Measurements from ENCODE around the gene LHCGR.
A peak's percentile ranks its signal among the peaks of the same experiment; 100 is the strongest.
"Not testable (repeated sequence)": the region's sequence is repeated elsewhere in the genome, so short reads cannot be mapped to it uniquely, and the experiment has no call there.

Gene LHCGR

GRCh38 chr2:48760826-48761225 lies 5.3 kb upstream of the LHCGR start:
- Histone ChIP-seq H3K4me1 (ENCODE audit: insufficient read depth, low read length) (0 out of 2 replicates have a peak, but pooled peaks cover under 1% of the 10 kb centered on the region), H3K36me3 (ENCODE audit: insufficient read depth, low read length) (no peaks in the 10 kb centered on the region), H3K9ac (ENCODE audit: low read depth, low read length) (no peak overlapping the region), H3K9me3 (ENCODE audit: control insufficient read depth, insufficient read depth, low read length) (no peaks in the 10 kb centered on the region)

GRCh38 chr2:48759682-48760081 lies 4.2 kb upstream of the LHCGR start:
- Histone ChIP-seq H3K36me3 (ENCODE audit: insufficient read depth, low read length) (no peaks in the 10 kb centered on the region), H3K9me3 (ENCODE audit: control insufficient read depth, insufficient read depth, low read length) (no peaks in the 10 kb centered on the region), H3K4me1 (ENCODE audit: insufficient read depth, low read length) (0 out of 2 replicates have a peak, but pooled peaks cover 3% of the 10 kb centered on the region), H3K9ac (ENCODE audit: low read depth, low read length) (no peak overlapping the region)

- Histone ChIP-seq H3K9me3 (ENCODE audit: control insufficient read depth, insufficient read depth, low read length) (no peaks in the 10 kb centered on the region), H3K4me1 (ENCODE audit: insufficient read depth, low read length) (peaks cover 14% of the 10 kb centered on the region; the same call in 1 of the 2 replicates), H3K9ac (ENCODE audit: low read depth, low read length) (no peak overlapping the region), H3K36me3 (ENCODE audit: insufficient read depth, low read length) (no peaks in the 10 kb centered on the region)
Measured at GRCh38 chr2:48756289-48756688, 765 bp upstream of the LHCGR start.

GRCh38 chr2:48754874-48755273 lies 650 bp downstream of the LHCGR start:
- Histone ChIP-seq H3K4me1 (ENCODE audit: insufficient read depth, low read length) (peaks cover 14% of the 10 kb centered on the region; the same call in 1 of the 2 replicates), H3K36me3 (ENCODE audit: insufficient read depth, low read length) (no peaks in the 10 kb centered on the region), H3K9ac (ENCODE audit: low read depth, low read length) (peak overlapping the region; percentile 70; the same call in 1 of the 2 replicates), H3K9me3 (ENCODE audit: control insufficient read depth, insufficient read depth, low read length) (no peaks in the 10 kb centered on the region)

- Histone ChIP-seq H3K9me3 (ENCODE audit: control insufficient read depth, insufficient read depth, low read length) (no peaks in the 10 kb centered on the region), H3K36me3 (ENCODE audit: insufficient read depth, low read length) (no peaks in the 10 kb centered on the region), H3K4me1 (ENCODE audit: insufficient read depth, low read length) (peaks cover 14% of the 10 kb centered on the region; the same call in 1 of the 2 replicates), H3K9ac (ENCODE audit: low read depth, low read length) (no peak overlapping the region)
Measured at GRCh38 chr2:48753228-48753627, 2.3 kb downstream of the LHCGR start.

GRCh38 chr2:48750128-48750739 lies 5.3 kb downstream of the LHCGR start:
- Histone ChIP-seq H3K9ac (ENCODE audit: low read depth, low read length) (no peak overlapping the region), H3K36me3 (ENCODE audit: insufficient read depth, low read length) (no peaks in the 10 kb centered on the region), H3K4me1 (ENCODE audit: insufficient read depth, low read length) (peaks cover 12% of the 10 kb centered on the region; the same call in 1 of the 2 replicates), H3K9me3 (ENCODE audit: control insufficient read depth, insufficient read depth, low read length) (no peaks in the 10 kb centered on the region)

- H3K9me3 ChIP-seq (ENCODE audit: control insufficient read depth, insufficient read depth, low read length), result no peaks in the 10 kb centered on the region
- no peak overlapping the region for H3K9ac ChIP-seq (ENCODE audit: low read depth, low read length)
- H3K4me1 ChIP-seq (ENCODE audit: insufficient read depth, low read length), result peaks cover 12% of the 10 kb centered on the region; the same call in 1 of the 2 replicates
- no peaks in the 10 kb centered on the region for H3K36me3 ChIP-seq (ENCODE audit: insufficient read depth, low read length)
Measured at GRCh38 chr2:48749291-48750127, 6.0 kb downstream of the LHCGR start.

- Histone ChIP-seq H3K4me1 (ENCODE audit: insufficient read depth, low read length) (no peaks in the 10 kb centered on the region), H3K9ac (ENCODE audit: low read depth, low read length) (no peak overlapping the region), H3K36me3 (ENCODE audit: insufficient read depth, low read length) (no peaks in the 10 kb centered on the region), H3K9me3 (ENCODE audit: control insufficient read depth, insufficient read depth, low read length) (no peaks in the 10 kb centered on the region)
Measured at GRCh38 chr2:48747319-48747718, 8.2 kb downstream of the LHCGR start.

GRCh38 chr2:48739236-48739635 lies 16.3 kb downstream of the LHCGR start:
- not testable (repeated sequence) for H3K9ac ChIP-seq (ENCODE audit: low read depth, low read length); H3K4me1 ChIP-seq (ENCODE audit: insufficient read depth, low read length); H3K9me3 ChIP-seq (ENCODE audit: control insufficient read depth, insufficient read depth, low read length); H3K36me3 ChIP-seq (ENCODE audit: insufficient read depth, low read length)

GRCh38 chr2:48738806-48739205 lies 16.7 kb downstream of the LHCGR start:
- Histone ChIP-seq H3K4me1 (ENCODE audit: insufficient read depth, low read length) (no peaks in the 10 kb centered on the region), H3K9me3 (ENCODE audit: control insufficient read depth, insufficient read depth, low read length) (no peaks in the 10 kb centered on the region), H3K36me3 (ENCODE audit: insufficient read depth, low read length) (no peaks in the 10 kb centered on the region), H3K9ac (ENCODE audit: low read depth, low read length) (no peak overlapping the region)

- Histone ChIP-seq H3K9me3 (ENCODE audit: control insufficient read depth, insufficient read depth, low read length) (no peaks in the 10 kb centered on the region), H3K9ac (ENCODE audit: low read depth, low read length) (no peak overlapping the region), H3K36me3 (ENCODE audit: insufficient read depth, low read length) (no peaks in the 10 kb centered on the region), H3K4me1 (ENCODE audit: insufficient read depth, low read length) (no peaks in the 10 kb centered on the region)
Measured at GRCh38 chr2:48736251-48736650, 19.3 kb downstream of the LHCGR start.

GRCh38 chr2:48734576-48735303 lies 20.8 kb downstream of the LHCGR start:
- Histone ChIP-seq H3K9ac (ENCODE audit: low read depth, low read length) (no peak overlapping the region), H3K4me1 (ENCODE audit: insufficient read depth, low read length) (peaks cover 8% of the 10 kb centered on the region), H3K36me3 (ENCODE audit: insufficient read depth, low read length) (no peaks in the 10 kb centered on the region), H3K9me3 (ENCODE audit: control insufficient read depth, insufficient read depth, low read length) (no peaks in the 10 kb centered on the region)

GRCh38 chr2:48733067-48733503 lies 22.4 kb downstream of the LHCGR start:
- peaks cover 13% of the 10 kb centered on the region for H3K4me1 ChIP-seq (ENCODE audit: insufficient read depth, low read length)
- no peak overlapping the region for H3K9ac ChIP-seq (ENCODE audit: low read depth, low read length)
- no peaks in the 10 kb centered on the region for H3K36me3 ChIP-seq (ENCODE audit: insufficient read depth, low read length)
- H3K9me3 ChIP-seq (ENCODE audit: control insufficient read depth, insufficient read depth, low read length), result no peaks in the 10 kb centered on the region

- H3K36me3 ChIP-seq (ENCODE audit: insufficient read depth, low read length), result no peaks in the 10 kb centered on the region
- no peaks in the 10 kb centered on the region for H3K9me3 ChIP-seq (ENCODE audit: control insufficient read depth, insufficient read depth, low read length)
- peaks cover 13% of the 10 kb centered on the region for H3K4me1 ChIP-seq (ENCODE audit: insufficient read depth, low read length)
- no peak overlapping the region for H3K9ac ChIP-seq (ENCODE audit: low read depth, low read length)
Measured at GRCh38 chr2:48728840-48729239, 26.7 kb downstream of the LHCGR start.

Data from ES-I3 (cell line).